ENCODE measurements around the gene TTC28.
"Not testable (repeated sequence)": the region's sequence is repeated elsewhere in the genome, so short reads cannot be mapped to it uniquely, and the experiment has no call there.

Gene TTC28

DNA sequence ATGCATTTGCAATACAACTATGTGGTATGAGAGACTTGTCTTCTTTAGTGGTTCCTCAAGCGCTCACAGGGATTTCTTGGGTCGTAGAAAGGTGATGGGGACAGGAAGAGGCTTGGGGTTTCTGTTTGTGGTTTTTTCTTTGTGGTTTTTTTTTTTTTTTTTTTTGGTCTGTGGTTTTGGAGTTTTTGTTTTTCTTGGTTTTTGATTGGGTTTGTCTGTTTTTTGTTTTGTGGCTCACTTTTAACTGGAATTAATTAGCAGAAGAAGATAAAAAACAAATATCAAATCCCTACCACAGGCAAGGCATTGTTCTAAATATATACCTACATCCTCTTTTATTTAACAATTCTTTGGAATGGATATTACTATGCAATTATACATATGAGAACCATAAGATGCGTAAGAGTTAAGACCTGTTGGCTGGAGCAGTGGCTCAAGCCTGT is 5.5 kb downstream of the TTC28 start:
- peak; percentile 91 for DNase-seq

DNA sequence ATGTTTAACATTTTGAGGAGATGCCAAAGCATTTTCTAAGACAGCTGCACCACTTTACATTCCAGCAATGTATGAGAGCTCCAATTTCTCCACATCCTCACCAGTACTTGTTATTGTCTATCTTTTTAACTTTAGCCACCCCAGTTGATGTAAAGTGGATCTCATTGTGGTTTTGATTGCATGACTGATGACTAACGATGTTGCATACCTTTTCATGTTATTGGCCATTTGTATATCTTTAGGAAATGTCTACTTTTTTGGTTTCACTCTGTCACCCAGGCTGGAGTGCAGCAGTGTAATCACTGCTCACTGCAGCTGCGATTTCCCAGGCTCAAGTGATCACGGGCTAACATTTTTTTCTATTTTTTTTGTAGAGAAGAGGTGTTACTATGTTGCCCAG is 8.9 kb downstream of the TTC28 start:
- no peak for DNase-seq

DNA sequence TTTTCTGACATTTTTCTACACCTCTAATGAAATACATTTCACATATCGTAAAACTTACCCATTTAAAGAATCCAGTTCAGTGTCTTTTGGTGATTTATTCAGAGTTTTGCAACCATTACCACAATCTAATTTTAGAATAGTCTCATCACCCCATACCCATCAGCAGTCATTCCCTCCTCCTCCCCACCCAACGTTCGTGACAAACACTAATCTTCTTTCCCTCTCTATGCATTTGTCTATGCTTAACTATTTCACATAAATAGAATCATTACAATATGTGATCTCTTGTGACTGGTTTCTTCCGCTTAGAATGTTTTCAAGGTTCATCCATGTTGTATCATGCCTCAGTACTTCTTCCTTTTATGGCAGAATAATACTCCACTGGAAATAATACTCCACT is 9.5 kb downstream of the TTC28 start:
- DNase-seq, result no peak

DNA sequence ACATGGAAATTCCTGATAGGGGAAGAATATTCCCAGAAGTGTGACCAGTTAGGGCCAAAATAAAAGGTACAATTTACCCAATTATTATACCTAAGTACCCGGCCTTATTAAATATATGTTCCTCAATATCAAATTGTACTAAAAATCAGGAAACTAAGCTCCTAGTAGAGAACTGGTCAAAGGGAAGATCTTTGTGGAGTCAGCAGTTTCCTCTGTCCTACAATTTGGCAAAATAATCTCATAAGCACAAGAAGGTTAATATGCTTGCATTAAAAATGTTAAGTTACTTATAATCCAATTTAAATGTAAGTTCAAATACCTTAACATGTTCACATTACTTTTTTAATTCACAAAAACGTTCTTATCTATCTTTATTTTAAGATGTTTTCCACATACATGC is 10.3 kb downstream of the TTC28 start:
- DNase-seq, result no peak

DNA sequence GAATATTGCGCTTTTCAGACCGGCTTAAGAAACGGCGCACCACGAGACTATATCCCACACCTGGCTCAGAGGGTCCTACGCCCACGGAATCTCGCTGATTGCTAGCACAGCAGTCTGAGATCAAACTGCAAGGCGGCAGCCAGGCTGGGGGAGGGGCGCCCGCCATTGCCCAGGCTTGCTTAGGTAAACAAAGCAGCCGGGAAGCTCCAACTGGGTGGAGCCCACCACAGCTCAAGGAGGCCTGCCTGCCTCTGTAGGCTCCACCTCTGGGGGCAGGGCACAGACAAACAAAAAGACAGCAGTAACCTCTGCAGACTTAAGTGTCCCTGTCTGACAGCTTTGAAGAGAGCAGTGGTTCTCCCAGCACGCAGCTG is 16.1 kb downstream of the TTC28 start:
- DNase-seq, result not testable (repeated sequence)

DNA sequence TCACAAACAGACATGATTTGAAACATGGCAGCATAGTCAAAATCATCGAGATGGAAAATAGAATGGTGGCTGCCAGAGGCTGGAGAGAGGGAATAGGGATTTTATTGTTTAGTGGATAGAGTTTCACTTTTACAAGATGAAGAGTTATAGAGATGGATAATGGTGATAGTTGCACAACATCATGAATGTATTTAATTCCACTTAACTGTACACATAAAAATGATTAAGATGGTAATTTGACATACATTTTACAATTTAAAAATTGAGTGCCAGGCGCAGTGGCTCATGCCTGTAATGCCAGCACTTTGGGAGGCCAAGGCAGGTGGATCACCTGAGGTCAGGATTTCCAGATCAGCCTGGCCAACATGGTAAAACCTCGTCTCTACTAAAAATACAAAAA is 21.2 kb downstream of the TTC28 start:
- DNase-seq, result no peak

DNA sequence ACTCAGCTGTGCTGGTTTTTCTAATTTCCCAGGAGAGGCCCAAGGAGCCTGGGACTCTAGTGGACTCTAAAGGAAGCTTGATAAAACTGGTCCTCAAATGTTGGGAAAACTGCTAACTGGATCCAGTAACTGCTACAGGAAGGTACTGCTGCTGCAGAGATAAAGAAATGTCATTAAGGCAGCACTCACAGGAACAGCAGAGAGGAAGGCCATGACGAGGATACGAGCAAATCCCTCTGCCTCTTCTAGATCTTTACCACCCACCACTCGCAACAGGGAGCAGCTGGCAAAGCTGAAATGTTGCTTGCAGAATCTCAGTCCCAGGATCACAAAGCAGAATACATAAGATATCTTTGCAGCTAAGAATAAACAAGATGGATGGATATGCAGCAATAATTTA is 23.5 kb downstream of the TTC28 start:
- DNase-seq, result no peak

DNA sequence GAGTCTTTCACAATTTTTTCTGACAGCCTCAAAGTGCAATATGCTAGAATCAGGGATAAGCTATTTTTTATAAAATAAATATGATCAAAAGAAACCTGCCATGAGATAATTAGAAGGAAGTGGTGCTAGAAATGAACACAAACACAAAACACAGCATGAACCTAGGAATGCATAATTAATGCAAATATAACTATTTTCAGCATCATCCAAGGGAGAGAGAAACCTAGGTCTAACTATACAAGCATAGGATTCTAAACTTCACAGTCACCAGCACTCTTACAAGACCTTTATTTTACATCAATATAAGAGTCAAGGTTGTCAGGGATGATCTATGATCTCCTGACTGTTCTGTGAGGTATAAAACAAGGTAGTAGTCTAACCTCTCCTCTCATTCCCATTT is 29.2 kb downstream of the TTC28 start:
- no peak for DNase-seq

DNA sequence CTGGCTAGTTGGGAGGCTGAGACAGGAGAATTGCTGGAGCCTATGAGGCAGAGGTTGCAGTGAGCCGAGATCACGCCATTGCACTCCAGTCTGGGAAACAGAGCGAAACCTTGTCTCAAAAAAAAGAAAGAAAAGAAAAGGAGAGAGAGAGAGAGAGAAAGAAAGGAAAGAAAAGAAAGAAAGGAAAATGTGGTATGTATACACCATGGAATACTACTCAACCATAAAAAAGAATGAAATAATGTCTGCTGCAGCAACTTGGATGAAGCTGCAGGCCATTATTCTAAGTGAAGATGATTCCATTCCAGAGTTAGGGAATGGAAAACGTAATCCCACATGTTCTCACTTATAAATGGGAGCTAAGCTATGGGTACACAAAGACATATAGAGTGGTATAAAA is 30.8 kb downstream of the TTC28 start:
- DNase-seq, result no peak

DNA sequence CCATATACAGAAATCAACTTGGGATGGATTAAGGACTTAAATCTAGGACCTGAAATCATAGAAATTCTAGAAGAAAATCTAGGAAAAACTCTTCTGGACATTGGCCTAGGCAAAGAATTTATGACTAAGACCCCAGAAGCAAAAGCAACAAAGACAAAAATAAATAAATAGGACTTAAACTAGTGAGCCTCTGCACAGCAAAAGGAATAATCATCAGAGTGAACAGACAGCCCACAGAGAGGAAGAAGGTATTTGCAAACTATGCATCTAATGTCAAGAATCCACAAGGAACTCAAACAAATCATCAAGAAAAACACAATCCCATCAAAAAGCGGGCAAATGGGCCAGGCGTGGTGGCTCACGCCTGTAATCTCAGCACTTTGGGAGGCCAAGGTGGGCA is 32.4 kb downstream of the TTC28 start:
- DNase-seq, result no peak

DNA sequence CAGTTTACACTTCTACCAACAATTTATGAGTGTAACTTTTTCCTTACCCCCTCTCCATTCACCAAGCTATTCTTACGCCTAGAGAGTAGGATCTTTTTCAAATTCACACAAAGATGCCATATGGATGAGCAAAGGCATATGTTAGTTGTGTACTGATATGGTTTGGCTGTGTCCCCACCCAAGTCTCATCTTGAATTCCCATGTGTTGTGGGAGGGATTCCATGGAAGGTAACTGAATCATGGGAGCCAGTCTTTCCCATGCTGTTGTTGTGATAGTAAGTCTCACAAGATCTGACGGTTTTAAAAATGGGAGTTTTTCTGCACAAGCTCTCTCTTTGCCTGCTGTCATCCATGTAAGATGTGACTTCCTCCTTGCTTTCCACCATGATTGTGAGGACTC is 40.3 kb downstream of the TTC28 start:
- no peak for DNase-seq

DNA sequence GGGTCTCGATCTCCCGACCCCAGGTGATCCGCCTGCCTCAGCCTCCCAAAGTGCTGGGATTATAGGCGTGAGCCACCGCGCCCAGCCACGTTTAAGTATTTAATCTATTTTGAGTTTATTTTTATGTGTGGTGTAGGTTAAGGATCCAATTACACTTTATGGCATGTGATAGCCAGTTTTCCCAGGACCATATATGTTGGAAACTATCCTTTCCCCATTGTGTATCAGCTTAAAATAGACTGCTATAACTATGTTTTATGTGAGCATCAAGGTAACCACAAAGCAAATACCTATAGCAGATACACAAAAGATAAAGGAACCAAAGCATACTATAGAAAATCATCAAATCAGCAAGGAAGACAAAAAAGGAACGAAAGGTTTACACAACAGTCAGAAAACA is 42.4 kb downstream of the TTC28 start:
- no peak for DNase-seq

DNA sequence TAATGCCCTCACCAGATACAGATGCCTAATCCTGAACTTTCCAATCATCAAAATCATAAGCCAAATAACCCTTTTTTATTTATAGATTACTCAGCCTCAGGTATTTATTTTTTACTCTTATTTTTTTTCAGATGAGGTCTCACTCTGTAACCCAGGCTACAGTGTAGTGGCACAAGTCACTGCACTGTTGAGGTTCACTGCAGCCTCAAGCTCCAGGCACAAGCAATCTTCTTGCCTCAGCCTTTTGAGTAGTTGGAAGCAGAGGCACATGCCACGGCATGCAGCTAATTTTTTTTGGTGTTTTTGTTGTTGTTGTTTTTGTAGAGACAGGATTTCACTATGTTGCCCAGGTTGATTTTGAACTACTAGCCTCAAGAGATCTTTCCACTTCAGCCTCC is 49.5 kb downstream of the TTC28 start:
- DNase-seq, result no peak

DNA sequence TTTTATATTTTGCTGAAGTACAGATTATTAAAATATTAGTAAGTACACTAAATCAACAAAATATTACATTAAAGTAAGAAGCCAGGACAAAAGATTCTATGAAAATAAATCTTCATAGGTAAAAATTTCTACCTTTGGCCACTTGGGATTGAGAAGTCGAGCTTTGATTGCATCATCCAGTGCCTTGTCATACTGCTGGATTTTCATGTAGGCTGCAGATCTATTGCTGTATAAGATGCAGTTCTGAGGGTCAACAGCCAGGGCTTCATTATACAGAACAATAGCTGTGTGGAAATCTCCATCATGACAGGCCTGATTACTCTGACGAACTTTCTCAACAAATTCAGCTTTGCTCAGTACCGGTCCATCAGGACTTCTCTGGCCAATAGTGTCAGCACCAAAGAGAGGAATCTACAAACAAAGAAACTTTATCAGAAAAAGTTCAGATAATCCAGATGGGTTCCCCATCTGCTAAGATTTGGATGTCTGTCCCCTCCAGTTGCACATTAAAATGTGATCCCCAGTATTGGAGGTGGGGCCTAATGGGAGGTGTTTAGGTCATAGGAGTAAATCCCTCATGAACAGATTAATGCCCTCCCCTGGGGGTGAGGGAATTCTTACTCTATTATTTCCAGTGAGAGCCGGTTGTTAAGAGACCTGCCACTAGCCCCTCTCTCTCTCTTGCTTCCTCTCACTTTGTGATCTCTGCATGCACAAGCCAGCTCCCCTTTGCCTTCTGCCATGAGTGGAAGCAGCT is 50.0 kb downstream of the TTC28 start:
- DNase-seq, result no peak

DNA sequence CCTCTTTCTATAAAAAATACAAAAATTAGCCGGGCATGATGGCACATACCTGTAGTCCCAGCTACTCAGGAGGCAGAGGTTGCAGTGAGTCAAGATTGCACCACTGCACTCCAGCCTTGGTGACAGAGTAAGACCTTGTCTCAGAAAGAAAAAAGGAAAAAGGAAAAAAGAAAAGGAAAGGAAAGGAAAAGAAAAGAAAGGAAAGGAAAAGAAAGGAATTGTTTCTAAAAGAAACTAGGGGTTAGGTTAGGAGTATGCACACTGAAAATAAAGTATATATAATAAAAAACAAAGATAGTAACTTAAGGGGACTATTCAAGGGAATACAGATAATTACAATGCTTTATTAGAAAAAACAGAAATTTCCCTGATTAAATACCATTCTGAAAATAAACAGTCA is 50.9 kb downstream of the TTC28 start:
- no peak for DNase-seq

DNA sequence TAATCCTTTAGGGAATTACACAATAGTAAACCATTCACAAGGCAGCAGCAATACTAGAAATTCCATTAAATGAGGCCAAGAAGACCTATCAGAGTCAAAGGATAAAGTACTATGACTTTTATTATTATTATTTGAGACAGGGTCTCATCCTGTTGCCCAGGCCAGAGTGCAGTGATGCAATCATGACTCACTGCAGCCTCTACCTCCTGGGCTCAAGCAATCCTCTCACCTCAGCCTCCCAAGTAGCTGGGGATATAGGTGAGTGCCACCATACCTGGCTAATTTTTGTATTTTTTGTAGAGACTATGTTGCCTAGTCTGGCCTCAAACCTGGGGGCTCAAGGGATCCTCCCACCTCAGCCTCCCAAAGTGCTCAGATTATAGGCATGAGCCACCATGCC is 51.8 kb downstream of the TTC28 start:
- no peak for DNase-seq

DNA sequence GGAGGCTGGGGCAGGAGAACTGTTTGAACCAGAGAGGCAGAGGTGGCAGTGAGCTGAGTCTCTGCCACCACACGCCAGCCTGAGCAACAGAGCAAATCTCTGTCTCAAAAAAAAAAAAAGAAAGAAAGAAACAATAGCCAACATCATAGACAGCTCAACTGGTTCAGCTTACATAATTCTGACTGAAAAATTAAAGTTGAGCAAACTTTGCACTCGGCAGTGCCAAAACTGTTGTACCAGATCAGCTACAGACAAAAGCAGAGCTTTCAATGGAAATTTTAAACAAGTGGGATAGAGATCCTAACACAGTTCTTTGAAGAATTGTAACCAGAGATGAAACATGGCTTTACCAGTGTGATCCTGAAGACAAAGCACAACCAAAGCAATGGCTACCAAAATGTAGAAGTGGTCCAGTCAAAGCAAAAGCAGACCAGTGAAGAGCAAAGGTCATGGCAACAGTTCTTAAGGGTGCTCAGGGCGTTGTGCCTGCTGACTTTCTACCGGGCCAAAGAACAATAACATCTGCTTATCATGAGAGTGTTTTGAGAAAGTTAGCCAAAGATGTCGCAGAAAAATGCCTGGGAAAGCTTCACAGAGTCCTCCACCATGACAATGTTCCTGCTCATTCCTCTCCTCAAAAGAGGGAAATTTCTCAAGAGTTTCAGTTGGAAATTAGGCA is 59.3 kb downstream of the TTC28 start:
- no peak for DNase-seq

DNA sequence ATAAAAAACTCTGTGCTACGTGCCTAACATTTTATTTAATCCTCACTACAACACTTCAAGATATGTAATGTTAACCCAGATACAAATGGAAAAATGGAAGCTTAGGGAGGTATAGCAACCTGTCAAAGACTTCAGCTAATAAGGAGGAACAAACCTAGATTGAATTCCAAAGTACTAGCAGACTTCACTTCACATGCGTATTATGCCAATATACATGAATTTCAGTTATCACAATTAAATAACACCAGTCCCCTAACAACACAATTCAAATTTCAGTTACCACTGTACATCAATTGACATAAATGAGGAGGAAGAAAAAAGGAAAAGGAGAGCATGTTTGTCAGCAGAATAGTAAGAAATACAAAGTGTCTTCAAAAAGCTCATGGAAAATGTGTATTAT is 60.4 kb downstream of the TTC28 start:
- no peak for DNase-seq

DNA sequence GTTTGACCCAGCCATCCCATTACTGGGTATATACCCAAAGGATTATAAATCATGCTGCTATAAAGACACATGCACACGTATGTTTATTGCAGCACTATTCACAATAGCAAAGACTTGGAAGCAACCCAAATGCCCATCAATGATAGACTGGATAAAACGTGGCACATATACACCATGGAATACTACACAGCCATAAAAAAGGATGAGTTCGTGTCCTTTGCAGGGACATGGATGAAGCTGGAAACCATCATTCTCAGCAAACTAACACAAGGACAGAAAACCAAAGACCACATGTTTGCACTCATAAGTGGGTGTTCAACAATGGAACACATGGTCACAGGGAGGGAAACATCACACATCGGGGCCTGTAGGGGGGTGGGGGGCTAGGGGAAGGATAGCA is 64.2 kb downstream of the TTC28 start:
- DNase-seq, result not testable (repeated sequence)

DNA sequence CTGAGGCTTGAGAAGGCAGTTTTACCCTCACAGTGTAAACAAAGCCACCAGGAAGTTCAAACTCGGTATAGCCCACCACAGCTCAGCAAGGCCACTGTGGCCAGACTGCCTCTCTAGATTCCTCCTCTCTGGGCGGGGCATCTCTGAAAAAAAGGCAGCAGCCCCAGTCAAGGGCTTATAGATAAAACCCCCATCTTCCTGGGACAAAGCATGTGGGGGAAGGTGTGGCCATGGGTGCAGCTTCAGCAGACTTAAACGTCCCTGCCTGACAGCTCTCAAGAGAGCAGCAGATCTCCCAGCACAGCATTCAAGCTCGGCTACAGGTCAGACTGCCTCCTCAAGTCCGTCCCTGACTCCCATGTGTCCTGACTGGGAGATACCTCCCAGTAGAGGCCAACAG is 69.7 kb downstream of the TTC28 start:
- DNase-seq, result peak; percentile 72

DNA sequence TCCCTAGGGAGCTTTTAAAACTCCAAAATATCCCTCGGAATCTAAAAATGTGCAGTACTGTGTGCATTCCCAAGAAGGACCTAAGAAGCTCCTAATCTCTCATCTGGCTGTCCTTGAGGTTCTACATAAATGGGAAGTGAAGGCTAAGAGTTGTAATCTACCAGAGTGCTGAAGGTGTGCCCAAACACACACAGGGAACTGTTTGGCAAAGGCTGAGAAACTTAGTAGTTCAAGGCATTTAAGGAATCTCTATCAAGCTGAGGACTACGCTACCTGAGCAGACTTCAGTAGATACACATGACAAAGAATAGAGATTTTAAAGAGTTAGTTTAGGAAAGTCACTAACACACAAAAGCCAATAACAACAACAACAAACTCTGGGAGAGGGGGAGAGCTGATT is 71.1 kb downstream of the TTC28 start:
- no peak for DNase-seq

DNA sequence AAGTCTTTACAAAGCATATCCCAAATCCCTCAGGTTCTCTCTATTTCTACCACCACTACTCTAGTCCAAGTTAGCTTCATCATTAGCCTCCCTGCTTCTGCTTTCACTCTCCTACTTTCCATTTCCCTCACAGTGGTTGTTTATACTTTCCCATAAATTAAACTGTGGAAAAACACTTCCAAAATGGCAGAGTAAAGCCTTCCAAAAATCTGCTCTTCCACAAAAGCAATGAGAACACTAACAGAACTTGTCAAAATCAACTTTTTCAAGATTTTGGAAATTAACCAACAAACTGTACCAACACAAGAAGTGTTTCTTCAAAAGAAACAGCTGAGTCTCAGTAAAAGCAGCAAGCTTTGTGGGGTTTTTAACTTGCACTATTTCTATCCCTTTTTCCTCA is 71.8 kb downstream of the TTC28 start:
- DNase-seq, result no peak

DNA sequence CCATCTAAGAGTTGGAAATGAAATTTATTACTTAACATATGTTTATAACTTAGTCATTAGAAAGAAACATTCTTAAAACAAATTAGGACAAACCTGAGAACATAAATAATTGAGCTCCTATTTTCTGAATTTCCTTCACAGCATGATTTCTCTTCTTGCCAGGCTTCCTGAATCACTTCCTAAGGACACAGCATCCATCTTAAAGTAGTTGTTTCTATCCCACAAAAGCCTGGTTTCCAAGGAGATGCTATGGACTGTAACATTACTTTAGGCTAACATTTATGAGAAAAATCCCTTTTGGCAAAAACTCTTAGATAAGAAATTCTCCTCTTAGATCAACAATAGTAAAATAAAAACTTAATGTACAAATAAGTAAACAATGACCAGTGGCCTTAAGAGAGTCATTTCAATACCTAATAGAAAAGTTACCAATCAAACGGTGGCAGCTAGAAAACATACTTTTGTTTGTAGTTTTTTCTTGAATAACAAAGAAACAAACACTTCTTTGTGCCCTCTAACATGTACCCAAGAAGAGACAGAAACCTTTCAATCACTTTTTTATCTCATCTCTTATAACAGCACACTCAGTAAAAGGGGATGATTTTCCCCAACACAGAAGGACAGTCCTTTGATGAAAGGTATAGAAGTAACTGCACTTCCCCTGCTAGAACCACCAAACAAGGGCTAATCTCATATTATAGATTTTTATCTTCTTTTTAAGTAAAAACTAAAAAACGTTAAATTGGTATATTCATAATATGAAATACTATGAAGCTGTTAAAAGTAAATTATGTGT is 74.5 kb downstream of the TTC28 start:
- no peak for DNase-seq

DNA sequence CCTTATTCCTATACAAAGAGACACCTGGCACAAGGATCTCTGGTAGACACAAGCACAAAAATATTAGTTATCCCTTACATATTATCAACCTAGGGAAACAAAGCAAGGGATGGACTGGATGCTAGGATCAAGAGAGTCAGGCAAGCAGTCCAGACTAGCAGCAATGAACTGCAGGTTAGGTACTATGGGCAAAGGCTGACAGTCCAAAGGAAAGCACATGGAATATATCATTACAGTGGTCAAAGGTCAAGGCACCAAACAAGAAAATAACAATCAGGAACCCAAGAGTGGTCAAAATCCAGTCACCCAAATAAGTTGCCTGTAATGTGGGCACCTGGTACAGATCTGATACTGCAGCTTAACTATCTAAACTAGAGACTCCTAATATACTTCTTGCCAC is 77.7 kb downstream of the TTC28 start:
- no peak for DNase-seq
